ENCODE data around the gene LIPC. TPM values are rescaled to one million over a fixed set of nuclear protein-coding genes. Genes with fewer than 3 reads are reported as not detected.

Gene LIPC
- total and polyA plus RNA-seq, 2 donors (not counting 3 experiments of a cell fraction or from before 2014, with no cell fraction given) = not detected

GRCh38 chr15:58548308-58549012, 116.7 kb downstream of the LIPC start:
- FAIRE-seq = no peak
- no peaks in the 10 kb centered on the region for H3K36me3 ChIP-seq (ENCODE audit: control insufficient read depth in 2 of 2, extremely low read depth in 1 of 2, insufficient read depth in 2 of 2, low read length in 2 of 2)
- no TSS peak for BruUV-seq (replicated peaks)
- no peaks in the 10 kb centered on the region for H3K79me2 ChIP-seq (ENCODE audit: control insufficient read depth, insufficient read depth, low read length)
- ChIA-PET POLR2A (no interaction called here), CTCF (no interaction called here)
- no peaks in the 10 kb centered on the region for H3K9me1 ChIP-seq (replicated peaks; ENCODE audit: control insufficient read depth, extremely low read depth, insufficient read depth, low read length)
- H2AFZ ChIP-seq (ENCODE audit: low read depth, low read length) = no peak overlapping the region
- peak overlapping the region; percentile 58 for H3K27ac ChIP-seq (ENCODE audit: insufficient read depth, low read depth, low read length)
- dilution Hi-C loops (cut with MboI; ENCODE audit: extremely low pct_ligation_motif_present, low sequenced_read_pairs) = no loop called here
- no peak for DNase-seq (ENCODE audit: low read depth, low spot score)
- no peaks in the 10 kb centered on the region for H4K20me1 ChIP-seq (replicated peaks; ENCODE audit: control insufficient read depth, extremely low read depth, insufficient read depth, low read length)
- TF ChIP-seq, protein P1, sequence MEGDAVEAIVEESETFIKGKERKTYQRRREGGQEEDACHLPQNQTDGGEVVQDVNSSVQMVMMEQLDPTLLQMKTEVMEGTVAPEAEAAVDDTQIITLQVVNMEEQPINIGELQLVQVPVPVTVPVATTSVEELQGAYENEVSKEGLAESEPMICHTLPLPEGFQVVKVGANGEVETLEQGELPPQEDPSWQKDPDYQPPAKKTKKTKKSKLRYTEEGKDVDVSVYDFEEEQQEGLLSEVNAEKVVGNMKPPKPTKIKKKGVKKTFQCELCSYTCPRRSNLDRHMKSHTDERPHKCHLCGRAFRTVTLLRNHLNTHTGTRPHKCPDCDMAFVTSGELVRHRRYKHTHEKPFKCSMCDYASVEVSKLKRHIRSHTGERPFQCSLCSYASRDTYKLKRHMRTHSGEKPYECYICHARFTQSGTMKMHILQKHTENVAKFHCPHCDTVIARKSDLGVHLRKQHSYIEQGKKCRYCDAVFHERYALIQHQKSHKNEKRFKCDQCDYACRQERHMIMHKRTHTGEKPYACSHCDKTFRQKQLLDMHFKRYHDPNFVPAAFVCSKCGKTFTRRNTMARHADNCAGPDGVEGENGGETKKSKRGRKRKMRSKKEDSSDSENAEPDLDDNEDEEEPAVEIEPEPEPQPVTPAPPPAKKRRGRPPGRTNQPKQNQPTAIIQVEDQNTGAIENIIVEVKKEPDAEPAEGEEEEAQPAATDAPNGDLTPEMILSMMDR (IDR thresholded peaks at IDR 0.05; ENCODE audit: extremely low read depth in 1 of 2, insufficient read depth in 1 of 2, low read depth in 1 of 2, low read length in 2 of 2) = no peak
- TF ChIP-seq POLR2AphosphoS5 (IDR thresholded peaks at IDR 0.05; ENCODE audit: insufficient read depth, low read depth, low read length) (no peak), JUN (IDR thresholded peaks at IDR 0.05; ENCODE audit: borderline replicate concordance, insufficient read depth, insufficient read length, low read depth) (no peak), GATA2 (IDR thresholded peaks at IDR 0.05; ENCODE audit: insufficient read depth, insufficient read length, low read depth, low read length) (no peak), EZH2 (IDR thresholded peaks at IDR 0.05; ENCODE audit: borderline replicate concordance, low read depth, low read length, severe bottlenecking) (no peak), FOS (IDR thresholded peaks at IDR 0.05; ENCODE audit: borderline replicate concordance, insufficient read depth, low read length) (no peak), POLR2A (IDR thresholded peaks at IDR 0.05; ENCODE audit: low read depth, low read length) (no peak), MAX (IDR thresholded peaks at IDR 0.05; ENCODE audit: insufficient read depth, insufficient read length) (no peak), MYC (IDR thresholded peaks at IDR 0.05; ENCODE audit: low read depth, low read length) (no peak)
- H3K9ac ChIP-seq (replicated peaks; ENCODE audit: extremely low read depth, insufficient read depth, low read length) = no peak overlapping the region
- no peaks in the 10 kb centered on the region for H3K9me3 ChIP-seq (replicated peaks; ENCODE audit: control insufficient read depth, insufficient read depth, low read length)
- no peak overlapping the region for H3K4me3 ChIP-seq (replicated peaks in 1 of 3; ENCODE audit: insufficient read depth in 1 of 3, low read depth in 1 of 3, low read length in 3 of 3)
- H3K4me2 ChIP-seq (ENCODE audit: insufficient read depth, low read length) = no peak overlapping the region
- H3K27me3 ChIP-seq (ENCODE audit: control insufficient read depth in 2 of 2, insufficient read depth in 2 of 2, low read length in 2 of 2) = no peaks in the 10 kb centered on the region
- intact Hi-C loops (cut with micrococcal nuclease) = no loop called here
- peaks cover 30% of the 10 kb centered on the region for H3K4me1 ChIP-seq (ENCODE audit: control insufficient read depth, extremely low read depth, insufficient read depth, low read length)

All from endothelial cell of umbilical vein (primary cell).